HEK293 (cell line): ENCODE results near the gene KCNK15.
A peak's percentile ranks its signal among the peaks of the same experiment; 100 is the strongest.
"Not testable (repeated sequence)": the region's sequence is repeated elsewhere in the genome, so short reads cannot be mapped to it uniquely, and the experiment has no call there.

ENCODE experiments used
- CTCF ChIA-PET: fragments of 350-600 bp; formaldehyde crosslinking; extraction: SDS; loops from one replicate; lab custom pipeline; 2021; ENCODE audit warnings: antibody characterized with exemption; lab: Yijun Ruan, JAX
- POLR2A ChIA-PET: fragments of 300-600 bp; formaldehyde crosslinking; extraction: SDS; loops from one replicate; lab custom pipeline; 2020; ENCODE audit warnings: antibody characterized with exemption, inconsistent platforms; lab: Yijun Ruan, JAX
- H3K27ac ChIP-seq: fragments of 200-500 bp; sonication (Bioruptor generic); 2 replicates; pipeline ENCODE4 v1.5.1; 2014; ENCODE audit warnings: low read depth, low read length, control low read depth, inconsistent platforms; ENCODE audit errors: extremely low read depth
- H3K36me3 ChIP-seq, 2 experiments: fragments of 200-500 bp in 1 of 2; sonication (Bioruptor generic) in 1 of 2; 1 replicate in 1 of 2; 2 replicates in 1 of 2; pipeline ENCODE4 v1.5.1; 2014 to 2017; ENCODE audit warnings: inconsistent platforms in 2 of 2, low read length in 2 of 2; ENCODE audit not compliant: control insufficient read depth in 2 of 2, insufficient read depth in 1 of 2
- H3K4me1 ChIP-seq: fragments of 200-500 bp; sonication (Bioruptor generic); 2 replicates; pipeline ENCODE4 v1.5.1; 2014; ENCODE audit warnings: mild to moderate bottlenecking, low read length, inconsistent platforms; ENCODE audit not compliant: control insufficient read depth, insufficient read depth
- H3K4me3 ChIP-seq: 2 replicates; pipeline ENCODE4 v1.5.1; 2011; ENCODE audit warnings: low read depth, mild to moderate bottlenecking, control low read depth, low read length, moderate library complexity
- H3K9me3 ChIP-seq: fragments of 200-500 bp; sonication (Bioruptor generic); 2 replicates; pipeline ENCODE4 v1.5.1; 2014; ENCODE audit warnings: low read depth, low read length, inconsistent platforms; ENCODE audit not compliant: control insufficient read depth, insufficient read depth
- BCL11B ChIP-seq: fragments of 450-650 bp; formaldehyde crosslinking; IDR thresholded peaks from 2 replicates; pipeline ENCODE4 v1.5.1; 2016; ENCODE audit warnings: low read depth, missing biosample characterization, missing genetic modification characterization
- ELK4 ChIP-seq: IDR thresholded peaks from 2 replicates; pipeline ENCODE4 v1.6.1; 2011; ENCODE audit warnings: mild to moderate bottlenecking, low read depth, low read length, borderline replicate concordance
- GLI2 ChIP-seq: fragments of 450-650 bp; formaldehyde crosslinking; IDR thresholded peaks from 2 replicates; pipeline ENCODE4; 2017; ENCODE audit warnings: missing biosample characterization, missing genetic modification characterization, low read depth, borderline replicate concordance
- GLIS1 ChIP-seq: fragments of 450-650 bp; formaldehyde crosslinking; IDR thresholded peaks from 2 replicates; pipeline ENCODE4 v1.5.1; 2016; ENCODE audit warnings: missing biosample characterization, missing genetic modification characterization
- IKZF3 ChIP-seq: fragments of 450-650 bp; IDR thresholded peaks from 2 replicates; pipeline ENCODE4 v1.5.0; 2018; ENCODE audit warnings: missing biosample characterization, mild to moderate bottlenecking, missing genetic modification characterization, moderate library complexity
- OVOL3 ChIP-seq: fragments of 450-650 bp; formaldehyde crosslinking; IDR thresholded peaks from 2 replicates; pipeline ENCODE4 v1.5.1; 2016; ENCODE audit warnings: missing biosample characterization, missing genetic modification characterization
- ZBTB1 ChIP-seq: fragments of 450-650 bp; formaldehyde crosslinking; IDR thresholded peaks from 2 replicates; pipeline ENCODE4 v1.5.1; 2016; ENCODE audit warnings: missing biosample characterization, missing genetic modification characterization
- ZBTB17 ChIP-seq: fragments of 450-650 bp; formaldehyde crosslinking; IDR thresholded peaks from 2 replicates; pipeline ENCODE4 v1.5.1; 2016; ENCODE audit warnings: missing biosample characterization, missing genetic modification characterization
- ZNF121 ChIP-seq: fragments of 450-650 bp; formaldehyde crosslinking; IDR thresholded peaks from 2 replicates; pipeline ENCODE4 v1.5.1; 2016; ENCODE audit warnings: missing biosample characterization, missing genetic modification characterization
- ZNF132 ChIP-seq: fragments of 450-650 bp; formaldehyde crosslinking; IDR thresholded peaks from 2 replicates; pipeline ENCODE4 v1.5.1; 2017; ENCODE audit warnings: missing biosample characterization, missing genetic modification characterization, borderline replicate concordance
- ZNF133 ChIP-seq: fragments of 450-650 bp; formaldehyde crosslinking; IDR thresholded peaks from 2 replicates; pipeline ENCODE4 v1.5.1; 2016; ENCODE audit warnings: missing biosample characterization, missing genetic modification characterization
- ZNF157 ChIP-seq: fragments of 450-650 bp; formaldehyde crosslinking; IDR thresholded peaks from 2 replicates; pipeline ENCODE4 v1.5.1; 2016; ENCODE audit warnings: missing biosample characterization, missing genetic modification characterization
- ZNF223 ChIP-seq: fragments of 450-650 bp; formaldehyde crosslinking; IDR thresholded peaks from 2 replicates; pipeline ENCODE4 v1.5.1; 2016; ENCODE audit warnings: missing biosample characterization, missing genetic modification characterization
- ZNF266 ChIP-seq: fragments of 450-650 bp; formaldehyde crosslinking; IDR thresholded peaks from 2 replicates; pipeline ENCODE4 v1.5.1; 2016; ENCODE audit warnings: missing biosample characterization, missing genetic modification characterization, low read depth
- ZNF274 ChIP-seq, 2 experiments: fragments of 200-500 bp in 1 of 2; fragments of 450-650 bp in 1 of 2; sonication (Bioruptor generic) in 1 of 2; formaldehyde crosslinking in 1 of 2; IDR thresholded peaks; 2 replicates each; pipeline versions ENCODE4 v1.5.1 to v1.6.1; 2014 to 2016; ENCODE audit warnings: borderline replicate concordance in 1 of 2, inconsistent platforms in 1 of 2, low read length in 1 of 2, missing biosample characterization in 1 of 2, missing genetic modification characterization in 1 of 2
- ZNF292 ChIP-seq: fragments of 450-650 bp; formaldehyde crosslinking; IDR thresholded peaks from 2 replicates; pipeline ENCODE4 v1.5.1; 2016; ENCODE audit warnings: low read depth, missing biosample characterization, missing genetic modification characterization, borderline replicate concordance
- ZNF366 ChIP-seq: fragments of 450-650 bp; formaldehyde crosslinking; conservative IDR thresholded peaks from 2 replicates; pipeline ENCODE4 v1.5.1; 2016; ENCODE audit warnings: missing biosample characterization, missing genetic modification characterization
- ZNF521 ChIP-seq: fragments of 450-650 bp; formaldehyde crosslinking; IDR thresholded peaks from 2 replicates; pipeline ENCODE4 v1.5.1; 2017; ENCODE audit warnings: missing biosample characterization, mild to moderate bottlenecking, missing genetic modification characterization
- ZNF529 ChIP-seq: fragments of 450-650 bp; formaldehyde crosslinking; IDR thresholded peaks from 2 replicates; pipeline ENCODE4 v1.5.1; 2017; ENCODE audit warnings: missing genetic modification characterization, missing biosample characterization; ENCODE audit not compliant: insufficient replicate concordance
- ZNF549 ChIP-seq: fragments of 450-650 bp; IDR thresholded peaks from 2 replicates; pipeline ENCODE4 v1.5.1; 2018; ENCODE audit warnings: missing biosample characterization, missing genetic modification characterization, mild to moderate bottlenecking, inconsistent platforms, moderate library complexity
- ZNF626 ChIP-seq: fragments of 450-650 bp; sonication (Bioruptor Pico); formaldehyde crosslinking; IDR thresholded peaks from 2 replicates; pipeline ENCODE4 v1.5.1; 2018; ENCODE audit warnings: missing biosample characterization, missing genetic modification characterization, inconsistent platforms
- ZNF664 ChIP-seq: fragments of 450-650 bp; formaldehyde crosslinking; IDR thresholded peaks from 2 replicates; pipeline ENCODE4 v1.5.1; 2016; ENCODE audit warnings: missing biosample characterization, missing genetic modification characterization
- ZNF768 ChIP-seq: fragments of 450-650 bp; formaldehyde crosslinking; IDR thresholded peaks from 2 replicates; pipeline ENCODE4 v1.5.1; 2018; ENCODE audit warnings: missing biosample characterization, mild to moderate bottlenecking, missing genetic modification characterization
- ZNF830 ChIP-seq: fragments of 450-650 bp; IDR thresholded peaks from 2 replicates; pipeline ENCODE4 v1.5.0; 2018; ENCODE audit warnings: missing biosample characterization, missing genetic modification characterization, low read depth, mild to moderate bottlenecking, moderate library complexity
- ZSCAN30 ChIP-seq: fragments of 450-650 bp; IDR thresholded peaks from 2 replicates; pipeline ENCODE4 v1.5.1; 2018; ENCODE audit warnings: missing biosample characterization, mild to moderate bottlenecking, missing genetic modification characterization, moderate library complexity

The KCNK15 gene

GRCh38 chr20:44761423-44761822, 15.8 kb downstream of the KCNK15 start:
- Histone ChIP-seq H3K4me1 (no peaks in the 10 kb centered on the region), H3K27ac (no peak overlapping the region), H3K4me3 (no peak overlapping the region), H3K9me3 (no peaks in the 10 kb centered on the region), H3K36me3 (peaks cover 0 to 5% of the 10 kb centered on the region in 2 experiments; a peak in 1 of 3 replicates)
- TF ChIP-seq GLIS1 (tag by site-specific recombination) = peak; percentile 68; the same call in 1 of the 2 replicates
- no peak for TF ChIP-seq ZNF133 (tag by site-specific recombination)
- ChIA-PET CTCF (interaction anchor here (0.6 to 1.8 kb wide), 2 partner anchors 14 to 476 kb away, joined by 6 to 8 read pairs; no protein-coding TSS in a partner anchor), POLR2A (no interaction called here)

- Histone ChIP-seq H3K36me3 (no peaks in the 10 kb centered on the region), H3K4me3 (no peak overlapping the region), H3K4me1 (no peaks in the 10 kb centered on the region), H3K27ac (no peak overlapping the region), H3K9me3 (no peaks in the 10 kb centered on the region)
- POLR2A ChIA-PET = no interaction called here
- TF ChIP-seq ZNF549 (tag by site-specific recombination) (no peak), ZNF132 (no peak), OVOL3 (tag by site-specific recombination) (no peak), ZNF266 (tag by site-specific recombination) (no peak), ZNF768 (no peak), ZNF274 (IDR thresholded peaks at IDR 0.05; ENCODE audit: low read length) (no peak), ZNF274 (tag by site-specific recombination; IDR thresholded peaks at IDR 0.05; ENCODE audit: borderline replicate concordance) (no peak), ZNF157 (tag by site-specific recombination) (no peak), ZNF223 (tag by site-specific recombination) (no peak), GLI2 (tag by site-specific recombination) (no peak)
- CTCF ChIA-PET = no interaction called here
These were observed 16.9 kb downstream of the KCNK15 start for GRCh38 chr20:44762466-44763140.

- POLR2A ChIA-PET, H3K4me3 ChIP-seq, H3K4me1 ChIP-seq, H3K27ac ChIP-seq, CTCF ChIA-PET, H3K36me3 ChIP-seq, H3K9me3 ChIP-seq: not testable (repeated sequence)
- TF ChIP-seq ZNF366 (peak; percentile 93), ZBTB17 (peak; percentile 90)
These were observed 18.1 kb downstream of the KCNK15 start for GRCh38 chr20:44763798-44764197.

GRCh38 chr20:44765091-44765490, 19.4 kb downstream of the KCNK15 start:
- Histone ChIP-seq H3K4me3 (no peak overlapping the region), H3K27ac (no peak overlapping the region), H3K36me3 (no peaks in the 10 kb centered on the region), H3K4me1 (no peaks in the 10 kb centered on the region), H3K9me3 (no peaks in the 10 kb centered on the region)
- ChIA-PET CTCF (no interaction called here), POLR2A (no interaction called here)
- no peak for TF ChIP-seq ZNF292 (tag by site-specific recombination)
- no peak for TF ChIP-seq BCL11B (tag by site-specific recombination)
- no peak for TF ChIP-seq ZNF830 (tag by site-specific recombination)
- no peak for TF ChIP-seq ZSCAN30
- TF ChIP-seq ZNF664 (tag by site-specific recombination) = no peak
- no peak for TF ChIP-seq GLIS1 (tag by site-specific recombination)
- no peak for TF ChIP-seq ELK4
- TF ChIP-seq ZNF121 (tag by site-specific recombination) = no peak
- TF ChIP-seq ZNF626 = no peak
- TF ChIP-seq ZBTB1 (tag by site-specific recombination) = no peak
- TF ChIP-seq IKZF3 = no peak
- TF ChIP-seq ZNF521 (tag by site-specific recombination) = no peak
- TF ChIP-seq ZNF529 (tag by site-specific recombination) = no peak
